HG03060 (cell line): Measurements from ENCODE around the gene TMEM132C.

Experiments
- ATAC-seq: cut with Tn5 transposase; IDR thresholded peaks from one replicate; pipeline ENCODE4 v1.9.1; 2021; ENCODE audit warnings: low read depth, moderate number of reproducible peaks; ENCODE audit not compliant: unreplicated experiment

The TMEM132C gene

DNA sequence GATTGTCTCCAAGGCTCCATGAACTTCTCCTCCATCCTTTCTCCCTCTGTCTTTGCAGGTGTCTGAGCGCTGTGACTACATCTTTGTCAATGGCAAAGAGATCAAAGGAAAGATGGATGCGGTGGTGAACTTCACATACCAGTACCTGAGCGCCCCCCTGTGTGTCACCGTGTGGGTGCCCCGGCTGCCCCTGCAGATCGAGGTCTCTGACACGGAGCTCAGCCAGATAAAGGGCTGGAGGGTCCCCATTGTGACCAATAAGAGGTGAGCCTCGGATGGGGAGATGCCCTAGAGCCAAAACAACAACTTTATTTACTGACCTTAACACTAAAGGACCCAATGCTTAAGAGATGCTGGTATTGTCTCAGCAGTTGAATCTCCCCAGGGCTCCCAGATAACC lies 426.8 kb downstream of the TMEM132C start:
- no peak for ATAC-seq

DNA sequence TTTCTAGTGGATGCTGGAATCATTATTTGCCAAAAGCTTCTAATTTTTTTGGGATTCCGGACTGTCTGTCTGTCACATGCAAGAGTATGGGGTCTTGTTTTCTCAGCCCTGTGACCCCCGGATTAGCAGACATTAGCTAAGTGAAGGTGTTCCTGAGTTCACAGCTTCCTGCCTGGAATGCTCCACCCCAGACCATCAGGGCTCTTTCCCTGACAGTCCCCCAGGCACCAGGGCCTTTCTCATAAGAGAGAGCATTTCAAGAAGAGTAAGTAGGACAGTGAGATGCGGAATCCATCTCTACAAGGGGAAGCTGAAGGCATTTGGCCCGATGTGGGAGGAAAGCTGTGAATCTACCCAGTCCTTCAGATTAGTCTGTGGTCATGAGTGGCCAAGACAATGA lies 427.5 kb downstream of the TMEM132C start:
- ATAC-seq = no peak

DNA sequence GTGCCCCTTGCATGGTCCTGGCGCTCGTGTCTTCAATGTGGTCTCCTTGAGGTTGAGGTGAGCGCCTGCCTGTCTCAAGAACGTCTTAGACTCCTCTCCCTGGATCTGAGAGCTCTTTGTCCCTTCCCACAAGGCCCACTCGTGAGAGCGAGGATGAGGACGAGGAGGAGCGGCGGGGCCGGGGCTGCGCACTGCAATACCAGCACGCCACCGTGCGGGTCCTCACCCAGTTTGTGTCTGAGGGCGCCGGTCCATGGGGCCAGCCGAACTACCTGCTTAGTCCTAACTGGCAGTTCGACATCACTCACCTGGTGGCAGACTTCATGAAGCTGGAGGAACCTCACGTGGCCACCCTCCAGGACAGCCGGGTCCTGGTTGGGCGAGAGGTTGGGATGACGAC lies 428.7 kb downstream of the TMEM132C start:
- no peak for ATAC-seq

DNA sequence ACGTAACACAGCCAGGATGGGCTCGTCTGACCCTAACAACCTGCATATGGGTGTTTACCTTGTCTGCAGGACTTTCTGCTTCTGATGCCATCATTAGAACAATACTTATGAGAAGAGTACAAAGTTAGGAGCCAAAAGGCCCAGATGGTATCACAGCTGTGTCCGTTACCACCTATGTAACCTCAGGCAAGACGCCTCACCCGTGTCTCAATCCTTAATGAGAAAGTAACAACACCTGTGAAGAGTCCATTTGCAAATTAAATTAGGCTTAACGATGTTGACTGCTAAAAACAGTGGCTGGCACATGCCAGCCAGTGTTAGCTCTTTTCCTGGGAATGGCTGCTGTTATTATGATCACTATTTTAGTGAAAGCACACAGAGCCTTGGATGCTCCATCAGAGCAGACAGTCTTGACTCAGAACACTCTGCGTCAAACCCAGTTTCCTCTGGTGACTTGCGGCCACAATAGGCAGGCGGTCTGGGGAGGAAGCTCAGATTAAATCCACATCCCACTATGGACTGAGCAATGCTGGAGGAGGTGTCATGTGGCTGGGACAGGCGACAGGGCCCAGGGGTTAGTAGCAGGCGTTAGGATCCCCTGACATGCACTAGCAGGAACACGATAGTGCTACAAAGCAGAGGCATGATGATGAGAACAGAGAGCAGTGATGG lies 431.5 kb downstream of the TMEM132C start:
- no peak for ATAC-seq

DNA sequence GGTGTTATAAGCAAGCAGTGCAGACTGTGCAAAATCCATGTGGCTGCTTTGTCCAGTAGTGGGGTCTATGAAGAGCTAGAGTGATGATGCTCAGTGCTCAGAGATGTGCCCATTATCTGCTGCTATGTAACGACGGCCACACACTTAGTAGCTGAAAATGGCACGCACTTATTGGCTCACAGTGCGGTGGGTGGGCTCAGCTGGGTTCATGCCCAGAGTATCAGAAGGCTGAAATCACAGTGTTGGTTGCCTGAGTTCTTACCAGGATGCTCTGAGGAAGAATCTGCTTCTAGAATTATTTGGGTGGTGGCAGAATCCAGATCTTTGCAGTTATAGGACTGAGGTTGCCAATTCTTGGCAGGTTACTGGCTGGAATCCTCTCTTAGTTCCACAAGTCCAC lies 432.1 kb downstream of the TMEM132C start:
- no peak for ATAC-seq

DNA sequence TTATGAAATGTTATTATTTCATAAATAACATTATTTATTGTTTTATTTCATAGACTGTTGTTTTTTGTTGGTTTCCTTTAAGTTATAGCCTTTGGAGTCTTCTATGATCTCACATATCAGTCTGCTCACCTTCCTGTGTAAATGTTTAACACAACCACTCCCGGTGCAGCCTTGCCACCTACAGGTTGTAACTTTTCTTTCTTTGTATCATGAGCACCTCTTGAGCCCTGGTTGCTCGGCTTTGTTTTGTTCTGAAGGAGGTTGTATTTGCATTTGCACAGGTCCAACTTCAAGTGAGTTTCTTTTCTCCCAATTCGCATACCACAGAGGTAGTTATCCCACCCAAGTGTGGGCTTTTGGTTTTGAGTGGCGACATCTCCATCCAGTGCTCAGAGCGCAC lies 435.4 kb downstream of the TMEM132C start:
- no peak for ATAC-seq

DNA sequence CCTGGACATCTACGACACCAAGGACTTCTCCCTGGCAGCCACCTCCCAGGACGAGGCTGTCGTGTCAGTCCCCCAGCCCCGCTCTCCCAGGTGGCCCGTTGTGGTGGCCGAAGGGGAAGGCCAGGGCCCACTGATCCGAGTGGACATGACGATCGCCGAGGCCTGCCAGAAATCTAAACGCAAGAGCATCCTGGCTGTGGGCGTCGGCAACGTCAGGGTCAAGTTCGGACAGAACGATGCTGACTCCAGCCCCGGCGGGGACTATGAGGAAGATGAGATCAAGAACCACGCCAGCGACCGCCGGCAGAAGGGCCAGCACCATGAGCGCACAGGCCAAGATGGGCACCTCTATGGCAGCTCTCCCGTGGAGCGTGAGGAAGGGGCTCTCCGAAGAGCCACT lies 438.2 kb downstream of the TMEM132C start:
- no peak for ATAC-seq

DNA sequence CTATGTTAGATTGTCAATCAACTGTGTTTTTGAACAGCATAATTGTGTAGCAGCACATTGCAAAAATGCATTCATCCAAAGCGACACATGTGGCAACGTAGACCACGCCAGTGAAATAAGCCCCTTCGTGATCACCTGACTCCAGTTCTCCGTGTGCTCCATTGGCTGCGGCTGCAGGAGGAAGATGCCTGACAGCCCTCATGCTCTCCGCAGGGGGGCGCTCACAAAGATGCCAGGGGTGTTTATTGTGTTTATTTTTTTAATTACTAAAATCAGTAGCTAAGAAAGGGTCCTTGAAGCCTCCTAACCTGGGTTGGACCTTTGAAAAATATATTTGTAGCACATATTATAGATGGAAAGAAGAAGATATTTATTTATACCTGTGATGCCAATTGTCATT lies 440.5 kb downstream of the TMEM132C start:
- ATAC-seq = no peak

DNA sequence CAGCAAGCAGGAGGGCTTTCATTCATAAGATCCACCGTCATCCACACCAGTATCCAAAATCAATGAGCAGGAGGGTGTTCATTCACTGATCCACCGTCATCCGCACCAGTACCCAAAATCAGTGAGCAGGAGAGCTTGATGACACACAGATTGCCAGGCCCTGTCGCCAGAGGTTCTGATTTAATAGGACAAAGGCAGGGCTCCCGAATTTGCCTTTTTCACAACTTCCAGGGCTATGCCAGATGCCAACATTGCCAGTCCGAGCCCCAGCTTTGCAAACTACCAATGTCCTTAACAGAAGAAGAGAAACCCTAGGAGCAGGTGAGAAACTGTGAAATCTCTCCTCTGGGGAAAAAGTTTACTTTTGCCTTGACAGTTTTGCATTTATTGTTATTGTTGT lies 441.8 kb downstream of the TMEM132C start:
- no peak for ATAC-seq

DNA sequence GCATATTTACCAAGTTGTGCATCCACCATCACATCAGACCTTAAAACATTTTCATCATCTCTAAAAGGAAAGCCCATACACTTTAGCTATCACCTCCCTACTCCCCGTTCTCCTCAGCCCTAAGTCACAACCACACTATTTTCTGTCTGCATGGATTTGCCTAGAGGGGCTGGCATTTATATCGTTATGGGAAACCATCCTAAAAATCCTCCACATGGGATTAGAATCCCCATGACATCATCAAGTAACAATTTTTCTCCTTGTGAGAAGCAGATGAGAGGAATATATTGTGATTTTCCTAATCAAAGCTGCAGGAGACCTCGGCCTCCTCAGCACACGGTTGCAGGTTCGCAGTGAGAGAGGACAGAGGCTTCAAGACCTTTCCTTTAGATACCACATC lies 442.7 kb downstream of the TMEM132C start:
- ATAC-seq = no peak

DNA sequence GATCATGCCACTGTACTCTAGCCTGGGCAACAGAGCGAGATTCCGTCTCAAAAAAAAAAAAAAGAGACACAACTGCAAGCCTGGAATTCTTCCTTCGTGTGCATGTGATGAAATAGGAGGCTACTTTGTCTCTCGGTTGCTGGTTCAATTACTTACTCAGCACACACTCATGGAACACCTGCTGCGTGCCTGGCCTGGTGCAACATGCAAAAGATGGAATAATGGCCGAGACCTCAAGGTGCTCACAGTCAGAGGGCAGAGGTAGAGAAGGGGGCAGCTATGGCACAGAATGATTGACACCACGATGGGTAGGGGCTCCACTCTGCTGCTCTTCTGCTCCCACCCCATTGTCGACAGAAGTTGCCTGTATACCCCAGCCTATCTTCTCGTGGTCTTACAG lies 444.5 kb downstream of the TMEM132C start:
- no peak for ATAC-seq

DNA sequence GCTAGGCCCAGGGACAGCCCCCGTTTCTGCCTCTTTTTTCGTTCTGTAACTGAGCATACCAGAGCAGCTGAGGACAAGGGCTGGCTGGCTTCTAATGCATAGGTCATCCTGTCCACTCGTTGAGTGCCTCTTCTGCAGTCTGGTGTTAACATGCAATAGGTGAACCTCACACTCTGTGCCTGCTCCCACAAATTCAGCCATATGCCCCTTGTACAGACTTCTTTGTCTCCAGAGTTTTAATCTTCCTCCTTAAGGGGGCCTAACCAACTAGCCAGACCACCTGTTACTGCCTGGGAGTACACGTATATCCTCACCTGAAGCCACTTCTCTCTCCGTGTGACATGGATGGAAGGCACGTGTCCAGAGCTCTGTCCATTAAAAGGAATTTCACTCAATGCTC lies 445.7 kb downstream of the TMEM132C start:
- no peak for ATAC-seq

DNA sequence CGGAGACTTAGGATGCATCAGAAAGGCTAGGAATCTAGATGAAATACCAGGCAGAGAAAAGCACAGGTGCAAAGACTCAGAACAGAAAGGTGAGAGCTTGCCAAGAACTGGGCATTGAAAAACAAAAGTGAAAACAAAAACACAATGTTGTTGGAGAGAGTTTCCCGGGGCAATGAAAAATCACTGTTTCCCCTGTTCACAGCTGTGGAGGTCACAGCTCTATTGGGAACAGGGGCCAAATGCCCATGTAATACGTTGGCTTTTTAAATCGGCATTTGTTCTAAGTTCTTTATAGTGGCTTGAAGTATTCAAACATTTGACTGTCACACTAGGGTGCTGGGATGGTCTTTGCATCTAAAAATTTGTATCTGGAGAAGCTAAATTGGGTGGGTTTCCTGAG lies 448.5 kb downstream of the TMEM132C start:
- no peak for ATAC-seq

DNA sequence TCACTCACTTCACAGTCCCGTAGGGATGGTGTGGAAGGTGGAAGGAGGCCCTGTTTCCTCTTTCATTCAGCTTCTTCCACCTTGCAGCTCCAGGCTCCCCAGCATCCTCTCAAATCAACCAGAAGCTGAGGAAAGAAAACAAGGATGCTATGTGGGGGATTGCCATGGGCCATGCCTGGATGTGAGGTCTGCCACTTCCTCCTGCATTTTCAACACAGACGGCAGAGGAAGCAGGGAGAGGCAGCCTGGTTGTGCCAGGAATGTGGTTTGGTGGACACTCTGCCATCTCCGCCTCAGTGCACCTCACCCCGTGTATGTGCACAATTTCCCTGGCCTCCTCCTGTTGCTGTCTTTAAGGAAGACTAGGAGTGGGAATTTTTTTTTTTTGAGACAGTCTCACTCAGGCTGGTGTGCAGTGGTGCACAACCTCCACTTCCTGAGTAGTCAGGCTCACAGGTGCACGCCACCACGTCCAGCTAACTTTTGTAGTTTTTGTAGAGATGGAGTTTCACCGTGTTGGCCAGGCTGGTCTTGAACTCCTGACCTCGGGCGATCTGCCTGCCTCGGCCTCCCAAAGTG lies 457.6 kb downstream of the TMEM132C start:
- ATAC-seq = no peak

DNA sequence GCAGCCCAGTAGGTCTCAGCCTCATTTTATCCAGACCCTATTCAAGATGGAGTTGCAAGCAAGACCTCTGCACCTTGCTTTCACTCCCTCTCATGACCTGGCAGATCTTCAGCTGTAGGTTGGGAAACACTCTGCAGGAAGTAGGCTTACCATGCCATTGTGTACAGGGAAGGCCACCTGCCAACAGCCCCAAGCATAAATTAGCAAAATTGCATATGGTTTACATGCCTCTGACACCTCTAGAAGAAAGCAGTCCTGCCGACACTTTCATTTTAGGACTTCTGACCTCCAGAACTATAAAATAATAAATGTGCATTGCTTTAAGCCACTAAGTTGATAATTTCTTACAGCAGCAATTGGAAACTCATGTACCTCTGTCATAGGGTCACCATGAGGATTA lies 459.9 kb downstream of the TMEM132C start:
- ATAC-seq = no peak

DNA sequence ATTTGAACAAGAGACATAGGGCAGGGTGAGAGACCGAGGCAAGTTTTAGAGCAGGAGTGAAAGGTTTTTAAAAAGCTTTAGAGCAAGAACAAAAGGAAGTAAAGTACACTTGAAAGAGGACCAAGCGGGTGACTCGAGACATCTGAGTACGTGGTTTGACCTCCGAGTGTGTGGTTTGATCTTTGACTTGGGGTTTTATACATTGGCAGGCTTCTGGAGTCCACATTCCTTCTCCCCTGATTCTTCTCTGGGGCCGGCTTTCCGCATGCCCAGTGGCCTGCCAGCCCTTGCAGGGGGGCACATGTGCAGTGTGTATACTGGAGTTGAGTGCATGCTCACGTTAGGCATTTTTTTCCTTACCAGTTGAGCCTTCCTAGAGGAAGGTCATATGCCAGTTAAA lies 460.5 kb downstream of the TMEM132C start:
- ATAC-seq = no peak

DNA sequence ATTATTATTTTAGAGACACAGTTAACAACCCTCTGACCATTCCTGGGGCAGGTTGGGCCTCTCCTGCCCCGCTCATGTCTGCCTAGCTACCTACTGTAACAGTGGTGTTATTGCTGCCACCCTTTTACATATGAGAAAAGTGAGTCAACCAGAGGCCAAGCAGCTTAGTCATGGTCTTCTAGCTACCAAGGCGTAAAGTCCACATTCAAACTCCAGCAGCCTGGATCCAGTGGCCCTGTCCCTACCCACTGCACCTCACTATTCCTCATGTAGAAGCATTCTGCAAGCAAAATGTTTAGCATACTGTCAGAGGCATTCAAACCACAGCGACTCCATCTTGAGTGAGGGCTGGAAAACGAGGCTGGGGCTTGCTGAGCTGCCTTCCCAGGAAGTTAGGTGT lies 461.0 kb downstream of the TMEM132C start:
- ATAC-seq = no peak

DNA sequence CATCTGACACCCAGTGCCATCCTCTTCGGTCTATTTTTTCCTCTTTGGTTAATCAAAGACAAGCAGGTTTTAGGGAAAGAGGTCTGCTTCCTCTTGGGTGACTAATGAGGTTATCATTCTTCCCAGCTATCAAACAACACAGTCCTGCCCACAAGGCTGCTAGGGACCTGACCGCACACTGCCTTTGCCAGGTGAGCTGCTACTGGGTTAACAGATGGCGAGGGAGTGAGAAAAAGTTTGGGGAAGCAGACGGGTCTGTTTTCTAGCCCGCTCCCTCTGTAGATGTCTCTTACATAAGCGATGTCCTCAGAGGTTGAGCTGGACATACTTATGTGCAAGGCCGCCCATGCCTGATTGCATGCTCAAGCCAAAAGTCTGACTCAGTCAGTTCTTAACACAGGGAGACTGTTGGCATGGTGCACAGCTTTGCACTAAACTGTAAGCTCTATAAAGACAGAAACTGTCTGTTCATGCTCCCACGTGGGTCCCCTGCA lies 462.7 kb downstream of the TMEM132C start:
- no peak for ATAC-seq

DNA sequence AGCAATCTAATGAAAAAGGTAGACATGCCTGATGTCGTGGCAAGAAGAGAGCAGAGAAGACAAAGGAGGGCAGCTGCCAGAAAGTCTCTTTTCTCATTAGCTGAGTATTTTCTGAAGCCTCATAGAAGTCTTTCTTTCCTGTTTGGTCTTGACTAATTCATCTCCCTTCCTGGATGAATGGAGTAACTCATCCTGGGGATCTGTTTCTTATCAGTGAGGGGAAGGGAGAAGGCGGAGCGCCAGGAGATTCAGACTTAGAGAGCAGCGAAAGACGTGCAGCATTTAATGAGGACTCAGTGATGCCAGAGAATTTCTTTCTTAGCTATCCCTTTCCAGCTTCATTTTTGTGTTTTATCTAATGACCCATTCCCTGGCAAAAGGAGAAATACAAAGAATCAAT lies 467.4 kb downstream of the TMEM132C start:
- no peak for ATAC-seq

DNA sequence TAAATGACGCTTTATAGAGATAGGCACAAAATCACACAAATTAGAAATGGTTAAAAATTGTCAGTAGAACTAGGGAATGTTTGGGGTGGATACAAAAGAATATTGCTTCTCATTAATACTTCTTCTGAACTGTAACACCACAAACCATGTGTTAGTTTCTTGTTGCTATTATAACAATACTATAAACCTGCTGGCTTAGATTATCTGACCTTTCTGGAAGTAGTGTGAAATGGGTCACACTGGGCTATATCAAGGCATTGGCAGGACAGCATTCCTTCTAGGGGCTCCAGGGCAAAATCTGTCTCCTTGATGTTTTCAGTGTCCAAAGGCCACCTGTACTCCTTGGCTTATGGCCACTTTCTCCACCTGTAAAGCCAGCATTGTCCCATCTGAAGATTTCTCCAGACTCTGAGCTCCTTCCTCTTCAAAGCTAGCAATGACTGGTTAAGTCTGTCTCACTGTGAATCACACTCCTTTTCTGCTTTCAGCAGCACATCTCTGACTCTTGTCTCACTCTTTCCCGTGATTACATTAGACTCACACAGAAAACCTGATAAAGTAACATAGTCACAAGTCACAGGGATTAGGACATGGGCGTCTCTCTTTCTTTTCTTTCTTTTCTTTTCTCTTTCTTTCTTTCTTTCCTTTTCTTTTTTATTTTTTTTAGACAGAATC lies 470.5 kb downstream of the TMEM132C start:
- no peak for ATAC-seq

DNA sequence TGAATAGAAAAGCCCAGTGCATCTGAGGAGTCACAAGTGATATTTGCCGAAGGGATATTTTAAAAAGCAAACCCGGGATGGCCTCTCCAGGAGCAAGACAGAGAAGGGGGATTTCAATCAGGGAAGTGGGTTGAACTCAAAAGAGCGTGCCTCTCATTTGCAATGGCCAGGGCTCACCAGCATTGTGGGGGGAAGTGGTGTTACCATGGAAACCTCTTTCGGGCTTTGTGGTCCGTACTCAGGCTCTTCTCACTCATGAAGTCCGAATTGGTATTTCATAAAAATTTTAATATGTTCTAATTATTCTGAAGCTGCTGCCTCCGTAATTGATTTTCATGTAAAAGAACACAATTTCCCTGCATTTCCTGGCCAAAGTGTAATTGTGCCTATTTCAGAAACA lies 476.9 kb downstream of the TMEM132C start:
- ATAC-seq = no peak
